ENCODE results near the gene TCERG1. TPM values are rescaled to one million over a fixed set of nuclear protein-coding genes. Genes with fewer than 3 reads are reported as not detected.

Gene TCERG1
- total RNA-seq, 1 experiment from 2014 or later, result 75.9 TPM

DNA sequence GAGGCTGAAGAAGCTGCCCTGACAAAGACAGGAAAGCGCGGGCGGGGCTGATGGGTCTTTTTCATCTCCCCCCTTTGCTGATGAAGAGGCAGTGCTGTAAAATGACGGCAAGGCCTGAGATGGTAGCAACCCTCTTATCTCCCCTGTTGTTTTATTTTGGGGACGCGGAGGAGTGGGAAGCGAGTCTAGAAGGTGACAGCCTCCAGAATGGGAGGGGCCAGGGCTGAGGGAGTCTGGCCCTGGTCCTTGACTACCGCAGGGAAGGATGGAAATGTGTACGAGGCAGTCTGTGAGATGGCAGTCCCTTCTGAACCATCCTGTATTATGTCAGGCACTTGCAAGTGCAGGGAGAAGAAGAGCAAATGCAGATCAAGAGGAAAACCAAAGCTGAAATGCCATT is 46.1 kb upstream of the TCERG1 start:
- Histone ChIP-seq H3K9me3 (ENCODE audit: control insufficient read depth, insufficient read depth, low read depth, low read length) (no peaks in the 10 kb centered on the region), H3K27ac (ENCODE audit: low read length) (no peak overlapping the region), H3K4me1 (ENCODE audit: control insufficient read depth, insufficient read depth, low read length) (no peaks in the 10 kb centered on the region), H3K4me3 (ENCODE audit: low read depth in 2 of 2, low read length in 2 of 2) (no peak overlapping the region), H3K36me3 (ENCODE audit: control insufficient read depth, insufficient read depth, low read length) (no peaks in the 10 kb centered on the region), H3K27me3 (ENCODE audit: control insufficient read depth, insufficient read depth, low read length) (peaks cover 10% of the 10 kb centered on the region)
- DNase-seq (ENCODE audit: low read depth, low spot score) (no peak), ATAC-seq (no peak)
- in situ Hi-C loops (cut with HindIII; ENCODE audit: low pct_unique_long_range_greater_than_20kb, low sequenced_read_pairs) (no loop called here), intact Hi-C loops (cut with micrococcal nuclease; ENCODE audit: unreplicated experiment) (no loop called here)
- BruUV-seq (replicated peaks), result no TSS peak
- TF ChIP-seq SIN3A (IDR thresholded peaks at IDR 0.05; ENCODE audit: borderline replicate concordance, insufficient read depth, low read depth, low read length), result no peak
- TF ChIP-seq TCF7L2 (IDR thresholded peaks at IDR 0.05; ENCODE audit: low read depth, low read length), result no peak
- TF ChIP-seq, protein P1, sequence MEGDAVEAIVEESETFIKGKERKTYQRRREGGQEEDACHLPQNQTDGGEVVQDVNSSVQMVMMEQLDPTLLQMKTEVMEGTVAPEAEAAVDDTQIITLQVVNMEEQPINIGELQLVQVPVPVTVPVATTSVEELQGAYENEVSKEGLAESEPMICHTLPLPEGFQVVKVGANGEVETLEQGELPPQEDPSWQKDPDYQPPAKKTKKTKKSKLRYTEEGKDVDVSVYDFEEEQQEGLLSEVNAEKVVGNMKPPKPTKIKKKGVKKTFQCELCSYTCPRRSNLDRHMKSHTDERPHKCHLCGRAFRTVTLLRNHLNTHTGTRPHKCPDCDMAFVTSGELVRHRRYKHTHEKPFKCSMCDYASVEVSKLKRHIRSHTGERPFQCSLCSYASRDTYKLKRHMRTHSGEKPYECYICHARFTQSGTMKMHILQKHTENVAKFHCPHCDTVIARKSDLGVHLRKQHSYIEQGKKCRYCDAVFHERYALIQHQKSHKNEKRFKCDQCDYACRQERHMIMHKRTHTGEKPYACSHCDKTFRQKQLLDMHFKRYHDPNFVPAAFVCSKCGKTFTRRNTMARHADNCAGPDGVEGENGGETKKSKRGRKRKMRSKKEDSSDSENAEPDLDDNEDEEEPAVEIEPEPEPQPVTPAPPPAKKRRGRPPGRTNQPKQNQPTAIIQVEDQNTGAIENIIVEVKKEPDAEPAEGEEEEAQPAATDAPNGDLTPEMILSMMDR (IDR thresholded peaks at IDR 0.05), result no peak
- TF ChIP-seq, protein P2, sequence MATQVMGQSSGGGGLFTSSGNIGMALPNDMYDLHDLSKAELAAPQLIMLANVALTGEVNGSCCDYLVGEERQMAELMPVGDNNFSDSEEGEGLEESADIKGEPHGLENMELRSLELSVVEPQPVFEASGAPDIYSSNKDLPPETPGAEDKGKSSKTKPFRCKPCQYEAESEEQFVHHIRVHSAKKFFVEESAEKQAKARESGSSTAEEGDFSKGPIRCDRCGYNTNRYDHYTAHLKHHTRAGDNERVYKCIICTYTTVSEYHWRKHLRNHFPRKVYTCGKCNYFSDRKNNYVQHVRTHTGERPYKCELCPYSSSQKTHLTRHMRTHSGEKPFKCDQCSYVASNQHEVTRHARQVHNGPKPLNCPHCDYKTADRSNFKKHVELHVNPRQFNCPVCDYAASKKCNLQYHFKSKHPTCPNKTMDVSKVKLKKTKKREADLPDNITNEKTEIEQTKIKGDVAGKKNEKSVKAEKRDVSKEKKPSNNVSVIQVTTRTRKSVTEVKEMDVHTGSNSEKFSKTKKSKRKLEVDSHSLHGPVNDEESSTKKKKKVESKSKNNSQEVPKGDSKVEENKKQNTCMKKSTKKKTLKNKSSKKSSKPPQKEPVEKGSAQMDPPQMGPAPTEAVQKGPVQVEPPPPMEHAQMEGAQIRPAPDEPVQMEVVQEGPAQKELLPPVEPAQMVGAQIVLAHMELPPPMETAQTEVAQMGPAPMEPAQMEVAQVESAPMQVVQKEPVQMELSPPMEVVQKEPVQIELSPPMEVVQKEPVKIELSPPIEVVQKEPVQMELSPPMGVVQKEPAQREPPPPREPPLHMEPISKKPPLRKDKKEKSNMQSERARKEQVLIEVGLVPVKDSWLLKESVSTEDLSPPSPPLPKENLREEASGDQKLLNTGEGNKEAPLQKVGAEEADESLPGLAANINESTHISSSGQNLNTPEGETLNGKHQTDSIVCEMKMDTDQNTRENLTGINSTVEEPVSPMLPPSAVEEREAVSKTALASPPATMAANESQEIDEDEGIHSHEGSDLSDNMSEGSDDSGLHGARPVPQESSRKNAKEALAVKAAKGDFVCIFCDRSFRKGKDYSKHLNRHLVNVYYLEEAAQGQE (IDR thresholded peaks at IDR 0.05; ENCODE audit: insufficient read depth in 1 of 2, low read depth in 2 of 2, low read length in 1 of 2), result no peak
- TF ChIP-seq POLR2AphosphoS5 (IDR thresholded peaks at IDR 0.05; ENCODE audit: low read depth, low read length), result no peak
- ChIA-PET POLR2A (no interaction called here), CTCF (no interaction called here)

DNA sequence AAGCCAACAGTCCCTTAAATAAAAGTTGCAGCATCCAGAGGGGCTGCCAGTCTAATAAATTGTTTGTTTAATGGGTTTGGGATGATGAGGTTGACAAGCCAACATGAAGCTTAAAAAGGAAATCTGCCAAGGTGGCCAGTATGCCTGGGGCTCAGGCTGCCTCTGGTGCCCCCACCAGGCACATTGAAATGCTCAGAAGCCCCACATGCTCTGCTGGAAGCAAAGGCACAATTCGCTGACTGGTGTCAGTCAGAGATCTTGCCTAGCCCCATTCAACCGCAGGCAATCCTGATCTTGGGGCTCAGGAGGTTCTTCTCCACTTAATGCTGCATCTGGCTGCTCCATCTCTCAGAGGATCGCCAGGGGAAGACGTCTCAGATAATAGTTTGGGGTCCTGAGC is 44.2 kb upstream of the TCERG1 start:
- BruUV-seq (replicated peaks), result no TSS peak
- Histone ChIP-seq H3K4me1 (ENCODE audit: control insufficient read depth, insufficient read depth, low read length) (no peaks in the 10 kb centered on the region), H3K27me3 (ENCODE audit: control insufficient read depth, insufficient read depth, low read length) (peaks cover 10% of the 10 kb centered on the region), H3K9me3 (ENCODE audit: control insufficient read depth, insufficient read depth, low read depth, low read length) (no peaks in the 10 kb centered on the region), H3K36me3 (ENCODE audit: control insufficient read depth, insufficient read depth, low read length) (no peaks in the 10 kb centered on the region), H3K27ac (ENCODE audit: low read length) (no peak overlapping the region), H3K4me3 (ENCODE audit: low read depth in 2 of 2, low read length in 2 of 2) (no peak overlapping the region)
- in situ Hi-C loops (cut with HindIII; ENCODE audit: low pct_unique_long_range_greater_than_20kb, low sequenced_read_pairs) (no loop called here), intact Hi-C loops (cut with micrococcal nuclease; ENCODE audit: unreplicated experiment) (no loop called here)
- ChIA-PET POLR2A (no interaction called here), CTCF (interaction anchor here (1.1 kb wide), 1 partner anchor 18 kb away, joined by 3 read pairs; no protein-coding TSS in a partner anchor)
- no peak for TF ChIP-seq POLR2AphosphoS5 (IDR thresholded peaks at IDR 0.05; ENCODE audit: low read depth, low read length)
- TF ChIP-seq, protein P2 (IDR thresholded peaks at IDR 0.05; ENCODE audit: insufficient read depth in 1 of 2, low read depth in 2 of 2, low read length in 1 of 2), result no peak
- TF ChIP-seq TCF7L2 (IDR thresholded peaks at IDR 0.05; ENCODE audit: low read depth, low read length), result no peak
- TF ChIP-seq SIN3A (IDR thresholded peaks at IDR 0.05; ENCODE audit: borderline replicate concordance, insufficient read depth, low read depth, low read length), result no peak
- TF ChIP-seq, protein P1 (IDR thresholded peaks at IDR 0.05), result no peak
- DNase-seq (ENCODE audit: low read depth, low spot score) (no peak), ATAC-seq (no peak)
